Measurements from ENCODE around the gene TNFAIP1.

DNA sequence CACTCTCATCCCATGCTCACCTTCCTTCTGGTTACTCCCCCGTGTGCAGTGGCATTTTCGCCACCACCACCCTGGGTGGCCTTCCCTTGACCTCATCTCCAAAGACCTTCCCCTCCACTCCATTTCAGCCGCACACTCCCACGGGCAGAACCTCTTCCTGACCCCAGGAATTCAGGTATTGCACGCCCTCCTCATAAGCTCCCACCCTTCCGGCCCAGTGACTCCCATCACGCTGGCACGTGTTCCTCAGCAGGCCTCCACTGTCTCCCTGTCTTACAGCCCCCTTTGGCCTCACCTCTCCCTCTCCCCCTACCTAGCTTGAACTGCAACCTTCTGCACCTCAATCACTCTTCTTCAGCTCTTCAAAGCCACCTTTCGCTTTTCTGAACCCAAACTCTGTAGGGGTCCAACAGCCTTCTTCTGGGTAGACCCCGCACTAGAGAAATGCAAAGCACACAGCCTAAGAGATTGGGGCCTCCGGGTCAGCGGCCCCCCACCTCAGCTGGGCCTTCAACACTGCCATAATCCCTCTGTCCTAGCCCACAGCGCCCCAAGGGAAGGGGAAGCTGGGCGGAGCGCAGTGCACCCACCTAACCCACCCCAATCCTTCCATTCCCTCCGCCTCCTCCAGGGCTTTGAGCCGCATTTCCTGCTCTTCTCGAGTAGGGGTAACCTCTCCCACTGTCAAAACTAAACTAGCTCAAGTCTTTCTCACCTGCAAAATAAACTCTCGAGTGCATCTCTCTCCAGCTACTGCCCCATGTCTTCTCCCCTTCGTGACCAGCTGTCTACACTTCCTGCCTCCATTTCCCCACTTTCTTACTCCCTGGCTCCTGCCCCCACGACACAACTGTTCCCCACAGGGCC, 18.2 kb upstream of the TNFAIP1 start:
- TF ChIP-seq MXI1 (IDR thresholded peaks at IDR 0.05; ENCODE audit: borderline replicate concordance, low read depth, low read length) = no peak
- TF ChIP-seq, protein P1, sequence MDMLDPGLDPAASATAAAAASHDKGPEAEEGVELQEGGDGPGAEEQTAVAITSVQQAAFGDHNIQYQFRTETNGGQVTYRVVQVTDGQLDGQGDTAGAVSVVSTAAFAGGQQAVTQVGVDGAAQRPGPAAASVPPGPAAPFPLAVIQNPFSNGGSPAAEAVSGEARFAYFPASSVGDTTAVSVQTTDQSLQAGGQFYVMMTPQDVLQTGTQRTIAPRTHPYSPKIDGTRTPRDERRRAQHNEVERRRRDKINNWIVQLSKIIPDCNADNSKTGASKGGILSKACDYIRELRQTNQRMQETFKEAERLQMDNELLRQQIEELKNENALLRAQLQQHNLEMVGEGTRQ (IDR thresholded peaks at IDR 0.05; ENCODE audit: low read depth, low read length) = no peak
- TF ChIP-seq, protein P2, sequence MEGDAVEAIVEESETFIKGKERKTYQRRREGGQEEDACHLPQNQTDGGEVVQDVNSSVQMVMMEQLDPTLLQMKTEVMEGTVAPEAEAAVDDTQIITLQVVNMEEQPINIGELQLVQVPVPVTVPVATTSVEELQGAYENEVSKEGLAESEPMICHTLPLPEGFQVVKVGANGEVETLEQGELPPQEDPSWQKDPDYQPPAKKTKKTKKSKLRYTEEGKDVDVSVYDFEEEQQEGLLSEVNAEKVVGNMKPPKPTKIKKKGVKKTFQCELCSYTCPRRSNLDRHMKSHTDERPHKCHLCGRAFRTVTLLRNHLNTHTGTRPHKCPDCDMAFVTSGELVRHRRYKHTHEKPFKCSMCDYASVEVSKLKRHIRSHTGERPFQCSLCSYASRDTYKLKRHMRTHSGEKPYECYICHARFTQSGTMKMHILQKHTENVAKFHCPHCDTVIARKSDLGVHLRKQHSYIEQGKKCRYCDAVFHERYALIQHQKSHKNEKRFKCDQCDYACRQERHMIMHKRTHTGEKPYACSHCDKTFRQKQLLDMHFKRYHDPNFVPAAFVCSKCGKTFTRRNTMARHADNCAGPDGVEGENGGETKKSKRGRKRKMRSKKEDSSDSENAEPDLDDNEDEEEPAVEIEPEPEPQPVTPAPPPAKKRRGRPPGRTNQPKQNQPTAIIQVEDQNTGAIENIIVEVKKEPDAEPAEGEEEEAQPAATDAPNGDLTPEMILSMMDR (conservative IDR thresholded peaks at IDR 0.05; ENCODE audit: low read depth, low read length) = no peak

All from IMR-90 (cell line).